Upper lobe of left lung (tissue), 4 donors: Measurements from ENCODE around the gene ZNF669.

ENCODE experiments used
- EP300 ChIP-seq, 4 donors: sonication (generic); formaldehyde crosslinking; IDR thresholded peaks; one replicate each; pipeline ENCODE4 v1.5.1; 2017; ENCODE audit warnings: antibody characterized with exemption in 4 of 4, control low read depth in 2 of 4
- POLR2A ChIP-seq, 4 donors: fragments of 450-650 bp; IDR thresholded peaks; one replicate each; pipeline ENCODE4 v1.5.1; 2016 to 2017; ENCODE audit warnings: antibody characterized with exemption in 4 of 4, mild to moderate bottlenecking in 2 of 4
- POLR2AphosphoS5 ChIP-seq, 2 donors: sonication (generic); formaldehyde crosslinking; IDR thresholded peaks; one replicate each; pipeline ENCODE4 v1.5.1; 2017; ENCODE audit warnings: antibody characterized with exemption in 2 of 2
- TF ChIP-seq, protein P1 (sequence below), 6 experiments: fragments of 450-650 bp in 4 of 6; fragments of 200-600 bp in 2 of 6; sonication (generic) in 2 of 6; IDR thresholded peaks; one replicate each; pipeline ENCODE4 v1.5.1; 2016 to 2019; ENCODE audit warnings: antibody characterized with exemption in 6 of 6

- TF ChIP-seq, protein P1, sequence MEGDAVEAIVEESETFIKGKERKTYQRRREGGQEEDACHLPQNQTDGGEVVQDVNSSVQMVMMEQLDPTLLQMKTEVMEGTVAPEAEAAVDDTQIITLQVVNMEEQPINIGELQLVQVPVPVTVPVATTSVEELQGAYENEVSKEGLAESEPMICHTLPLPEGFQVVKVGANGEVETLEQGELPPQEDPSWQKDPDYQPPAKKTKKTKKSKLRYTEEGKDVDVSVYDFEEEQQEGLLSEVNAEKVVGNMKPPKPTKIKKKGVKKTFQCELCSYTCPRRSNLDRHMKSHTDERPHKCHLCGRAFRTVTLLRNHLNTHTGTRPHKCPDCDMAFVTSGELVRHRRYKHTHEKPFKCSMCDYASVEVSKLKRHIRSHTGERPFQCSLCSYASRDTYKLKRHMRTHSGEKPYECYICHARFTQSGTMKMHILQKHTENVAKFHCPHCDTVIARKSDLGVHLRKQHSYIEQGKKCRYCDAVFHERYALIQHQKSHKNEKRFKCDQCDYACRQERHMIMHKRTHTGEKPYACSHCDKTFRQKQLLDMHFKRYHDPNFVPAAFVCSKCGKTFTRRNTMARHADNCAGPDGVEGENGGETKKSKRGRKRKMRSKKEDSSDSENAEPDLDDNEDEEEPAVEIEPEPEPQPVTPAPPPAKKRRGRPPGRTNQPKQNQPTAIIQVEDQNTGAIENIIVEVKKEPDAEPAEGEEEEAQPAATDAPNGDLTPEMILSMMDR (IDR thresholded peaks at IDR 0.05): no peak
- TF ChIP-seq POLR2AphosphoS5 (IDR thresholded peaks at IDR 0.05) (no peak), POLR2A (IDR thresholded peaks at IDR 0.05) (no peak), EP300 (IDR thresholded peaks at IDR 0.05) (no peak)
Measured at GRCh38 chr1:247079141-247079874, 24.8 kb downstream of the ZNF669 start.
